Stomach smooth muscle (tissue), 2 donors: ENCODE results near the gene SMIM36.
"Not testable (repeated sequence)": the region's sequence is repeated elsewhere in the genome, so short reads cannot be mapped to it uniquely, and the experiment has no call there.

Source experiments
- H3K27ac ChIP-seq: one replicate; pipeline ENCODE4 v1.7.0; 2013; ENCODE audit warnings: mild to moderate bottlenecking, low read length, inconsistent platforms
- H3K27me3 ChIP-seq, 2 donors: one replicate each; pipeline ENCODE4 v1.7.0; 2013; ENCODE audit warnings: low read length in 2 of 2; ENCODE audit not compliant: insufficient read depth in 2 of 2, control insufficient read depth in 1 of 2
- H3K36me3 ChIP-seq, 2 donors: one replicate each; pipeline ENCODE4 v1.7.0; 2013; ENCODE audit warnings: low read length in 2 of 2; ENCODE audit not compliant: control insufficient read depth in 2 of 2, insufficient read depth in 2 of 2
- H3K4me1 ChIP-seq: one replicate; pipeline ENCODE4 v1.7.0; 2013; ENCODE audit warnings: low read length; ENCODE audit not compliant: control insufficient read depth, insufficient read depth
- H3K4me3 ChIP-seq, 2 donors: one replicate each; pipeline ENCODE4 v1.7.0; 2013; ENCODE audit warnings: low read length in 2 of 2
- H3K9ac ChIP-seq, 2 donors: one replicate each; pipeline ENCODE4 v1.7.0; 2013; ENCODE audit warnings: low read length in 2 of 2, mild to moderate bottlenecking in 1 of 2
- H3K9me3 ChIP-seq, 2 donors: one replicate each; pipeline ENCODE4 v1.7.0; 2013; ENCODE audit warnings: low read length in 2 of 2; ENCODE audit not compliant: control insufficient read depth in 2 of 2
- donor health status: healthy.
- donor health status: Pancreatic carcinoma.

SMIM36 gene

DNA sequence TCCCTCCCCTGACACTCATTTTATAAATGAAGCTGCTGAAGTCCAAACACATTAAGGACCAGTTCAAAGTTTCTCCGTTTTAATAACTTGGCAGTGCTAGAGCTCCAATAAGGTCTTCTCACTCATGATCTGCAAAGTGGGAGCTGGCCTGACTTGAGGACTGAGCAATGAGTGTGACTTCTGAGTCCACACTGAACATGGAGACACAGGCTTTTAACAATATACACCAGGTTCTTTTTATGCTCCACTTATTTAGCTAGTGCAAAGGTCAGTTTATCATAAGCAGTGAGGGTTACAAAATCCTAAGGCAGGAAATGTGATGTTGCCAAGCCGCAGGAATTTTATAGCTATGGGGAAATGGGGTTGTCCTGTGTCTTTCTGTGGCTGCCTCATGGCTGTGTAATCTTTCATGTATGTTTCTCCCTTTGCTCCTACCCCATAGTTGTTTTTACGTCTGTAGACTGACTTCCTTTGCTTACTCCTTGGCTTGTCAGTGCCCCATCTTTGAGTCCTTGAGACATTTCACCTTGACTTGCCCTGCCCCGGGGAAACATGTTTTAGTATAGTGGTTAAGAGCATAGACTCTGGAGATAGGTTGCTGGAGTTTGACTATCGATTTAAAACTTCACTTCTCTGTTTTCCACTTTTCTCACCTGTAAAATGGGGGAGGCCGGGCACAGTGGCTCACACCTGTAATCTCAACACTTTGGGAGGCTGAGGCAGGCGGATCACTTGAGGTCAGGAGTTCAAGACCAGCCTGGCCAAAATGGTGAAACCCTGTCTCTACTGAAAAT, 77.4 kb downstream of the SMIM36 start:
- H3K27me3 ChIP-seq: no peaks in the 10 kb centered on the region
- peaks cover 14% of the 10 kb centered on the region for H3K4me1 ChIP-seq
- H3K27ac ChIP-seq: peak overlapping the region; percentile 25
- H3K9me3 ChIP-seq: no peaks in the 10 kb centered on the region
- no peak overlapping the region for H3K9ac ChIP-seq
- H3K36me3 ChIP-seq: no peaks in the 10 kb centered on the region
- H3K4me3 ChIP-seq: no peak overlapping the region

DNA sequence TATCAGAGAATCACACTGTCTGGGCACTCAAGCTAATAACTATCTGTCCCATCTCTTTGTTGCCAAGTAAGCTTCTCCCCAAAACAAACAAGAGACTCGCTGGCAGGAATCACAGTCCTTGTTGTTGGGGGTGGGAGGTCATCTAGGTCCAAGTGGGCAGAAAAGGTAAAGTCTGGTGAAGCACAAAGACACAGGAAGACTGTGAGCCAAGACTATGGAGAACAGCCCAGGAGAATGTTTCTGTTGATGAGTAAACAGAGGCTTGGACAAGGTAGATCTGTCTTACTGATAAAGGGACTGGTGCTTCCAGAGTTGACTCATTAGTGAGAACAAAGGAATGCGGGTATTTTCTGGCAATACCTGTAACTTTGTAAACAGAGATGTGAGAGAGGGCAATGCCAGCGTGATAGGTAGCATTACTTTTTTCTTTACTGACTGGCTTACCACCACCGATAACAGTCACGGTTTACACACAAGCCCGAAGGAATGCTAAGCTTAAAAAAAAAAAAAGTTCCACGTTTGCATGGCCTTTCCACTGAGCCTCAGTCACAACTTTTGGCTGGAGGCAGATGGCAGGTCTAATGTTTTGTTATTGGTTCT, 78.1 kb downstream of the SMIM36 start:
- H3K27me3 ChIP-seq: no peaks in the 10 kb centered on the region
- H3K9me3 ChIP-seq: no peaks in the 10 kb centered on the region
- no peaks in the 10 kb centered on the region for H3K36me3 ChIP-seq
- H3K4me3 ChIP-seq: no peak overlapping the region
- H3K9ac ChIP-seq: no peak overlapping the region
- H3K27ac ChIP-seq: peak overlapping the region; percentile 25
- H3K4me1 ChIP-seq: peaks cover 14% of the 10 kb centered on the region

DNA sequence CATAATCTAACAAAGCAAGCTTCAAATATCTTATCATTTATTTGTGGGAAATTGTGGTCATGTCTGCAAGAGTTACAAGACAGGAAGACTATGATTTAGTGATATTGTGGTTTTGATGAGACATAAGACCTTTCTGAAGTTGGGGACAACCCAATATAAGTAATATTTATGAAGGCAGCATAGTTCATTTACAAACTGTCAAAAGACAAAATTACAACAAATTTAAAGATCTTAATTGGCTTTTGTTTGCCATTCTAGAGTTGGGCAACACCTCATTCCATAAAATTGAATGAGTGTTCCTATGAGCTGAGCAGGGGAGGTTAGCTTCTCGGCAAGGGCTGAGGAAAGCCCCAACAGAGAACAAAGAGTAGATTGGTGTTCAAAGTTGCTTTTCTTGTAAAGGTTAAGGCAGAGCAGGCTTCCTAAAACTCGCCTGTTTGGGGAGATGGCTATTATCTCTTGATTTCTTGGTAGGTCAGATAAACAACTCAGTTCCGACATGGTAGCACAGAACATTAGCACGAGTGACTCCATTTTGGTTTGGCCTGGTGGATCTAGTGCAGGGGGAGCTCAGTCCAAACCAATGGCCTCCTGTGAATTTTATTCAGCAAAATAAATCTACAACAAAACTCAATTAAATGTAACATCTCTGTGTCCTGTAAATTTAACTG, 78.8 kb downstream of the SMIM36 start:
- no peaks in the 10 kb centered on the region for H3K9me3 ChIP-seq
- H3K36me3 ChIP-seq: no peaks in the 10 kb centered on the region
- H3K9ac ChIP-seq: no peak overlapping the region
- H3K4me1 ChIP-seq: peaks cover 14% of the 10 kb centered on the region
- no peak overlapping the region for H3K4me3 ChIP-seq
- H3K27me3 ChIP-seq: no peaks in the 10 kb centered on the region
- H3K27ac ChIP-seq: no peak overlapping the region

DNA sequence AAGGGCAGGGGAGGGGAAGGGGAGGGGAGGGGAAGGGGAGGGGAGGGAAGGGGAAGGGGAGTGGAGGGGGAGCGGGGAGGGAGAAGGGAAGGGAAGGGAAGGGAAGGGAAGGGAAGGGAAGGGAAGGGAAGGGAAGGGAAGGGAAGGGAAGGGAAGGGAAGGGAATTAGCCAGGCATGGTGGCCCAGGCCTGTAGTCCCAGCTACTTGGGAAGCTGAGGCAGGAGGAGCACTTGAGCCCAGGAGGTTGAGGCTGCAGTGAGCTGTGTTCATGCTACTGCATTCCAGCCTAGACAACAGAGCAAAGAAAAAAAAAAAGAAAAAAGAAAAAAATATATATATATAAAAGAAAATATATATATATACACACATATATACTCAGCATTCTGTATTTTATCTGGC, 79.3 kb downstream of the SMIM36 start:
- not testable (repeated sequence) for H3K4me3 ChIP-seq, H3K27me3 ChIP-seq, H3K27ac ChIP-seq, H3K9ac ChIP-seq, H3K36me3 ChIP-seq, H3K9me3 ChIP-seq
- peaks cover 14% of the 10 kb centered on the region for H3K4me1 ChIP-seq

DNA sequence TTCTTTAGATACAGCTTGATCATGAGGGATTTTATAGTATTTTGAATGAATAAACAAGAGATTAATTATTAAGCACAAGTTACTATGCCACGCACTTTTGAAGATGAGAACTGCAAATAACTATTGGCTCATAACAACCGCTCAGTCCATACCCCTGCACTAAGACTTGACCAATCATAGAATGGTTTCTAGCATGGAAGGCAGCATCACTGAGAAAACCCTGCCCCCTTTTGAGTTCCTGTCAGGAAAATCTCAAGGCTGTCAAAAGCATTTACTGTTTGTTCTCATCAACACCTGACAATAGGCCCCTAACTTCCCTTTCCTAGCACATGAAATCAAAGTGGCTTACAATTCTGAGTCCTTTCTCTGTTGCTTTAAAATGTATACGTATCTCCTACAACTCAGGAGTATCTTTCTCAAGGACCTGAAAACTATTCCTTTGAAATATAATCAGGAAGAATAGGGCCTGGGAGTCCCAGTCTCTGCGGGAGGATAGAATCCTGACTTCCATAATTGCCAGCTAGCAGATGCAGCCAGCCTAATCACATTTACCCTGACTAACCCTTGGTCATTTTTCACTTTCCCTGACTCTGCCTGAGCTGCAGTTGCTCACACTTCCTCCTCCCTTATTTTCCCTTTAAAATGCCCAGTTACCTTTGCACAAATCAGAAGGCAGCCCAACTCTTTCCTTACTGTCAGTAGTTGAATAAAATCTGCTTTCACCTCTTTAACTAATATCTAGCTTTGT, 80.5 kb downstream of the SMIM36 start:
- no peaks in the 10 kb centered on the region for H3K9me3 ChIP-seq
- no peak overlapping the region for H3K27ac ChIP-seq
- no peak overlapping the region for H3K4me3 ChIP-seq

DNA sequence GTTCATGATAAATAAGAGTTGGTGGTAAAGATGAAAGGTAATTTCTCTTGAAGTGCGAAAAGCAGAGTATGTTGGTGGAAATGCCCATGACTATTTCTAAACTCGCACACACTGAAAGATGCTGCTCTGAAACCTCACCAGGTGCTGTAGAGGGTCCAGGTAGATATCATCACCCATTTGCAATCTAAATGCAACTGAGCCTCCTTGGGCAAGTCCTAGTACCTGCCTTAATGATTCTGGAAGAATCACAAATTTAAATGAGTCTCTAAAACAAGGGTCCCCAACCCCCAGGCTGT, 83.7 kb downstream of the SMIM36 start:
- Histone ChIP-seq H3K4me1 (peaks cover 2% of the 10 kb centered on the region), H3K4me3 (no peak overlapping the region), H3K27me3 (no peaks in the 10 kb centered on the region), H3K9me3 (no peaks in the 10 kb centered on the region), H3K9ac (no peak overlapping the region), H3K36me3 (no peaks in the 10 kb centered on the region), H3K27ac (no peak overlapping the region)

More for the DNA sequence above, 80.5 kb downstream of the SMIM36 start:
- H3K27me3 ChIP-seq: no peaks in the 10 kb centered on the region
- peaks cover 14% of the 10 kb centered on the region for H3K4me1 ChIP-seq
- H3K36me3 ChIP-seq: no peaks in the 10 kb centered on the region
- no peak overlapping the region for H3K9ac ChIP-seq

DNA sequence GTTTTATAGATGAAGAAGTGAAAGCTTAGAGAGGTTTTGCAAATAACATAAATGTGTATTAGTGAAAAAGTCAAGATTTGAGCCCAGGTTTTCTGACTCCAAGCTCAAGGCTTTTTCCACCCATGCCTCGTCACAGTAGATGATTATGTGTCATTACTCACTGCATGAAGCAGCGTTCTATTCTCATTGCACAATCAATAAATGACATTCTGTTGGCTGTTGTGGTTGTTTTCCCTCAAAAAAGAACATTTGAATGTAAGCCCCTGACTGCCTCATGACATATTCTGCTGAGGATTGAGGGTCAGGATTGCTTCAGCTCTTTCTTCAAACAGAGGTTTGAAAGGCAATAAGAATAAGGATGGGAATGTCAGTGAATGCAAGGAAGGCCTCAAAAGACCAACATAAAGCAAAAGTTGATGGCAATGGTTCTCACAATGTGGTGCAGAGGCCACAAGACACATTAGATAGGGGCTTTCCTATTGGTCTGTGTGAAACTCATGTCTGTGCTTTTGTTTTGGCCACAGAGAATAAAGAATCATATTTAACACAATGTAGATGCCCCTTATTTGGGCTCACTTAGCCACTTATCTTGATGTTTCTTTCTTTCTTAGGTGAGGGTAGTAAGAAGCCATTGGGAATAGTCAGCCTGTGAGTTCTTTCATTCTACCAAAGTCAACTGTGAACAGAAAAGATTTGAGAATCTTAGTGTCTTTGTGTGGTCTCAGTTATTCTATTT, 84.2 kb downstream of the SMIM36 start:
- H3K36me3 ChIP-seq: no peaks in the 10 kb centered on the region
- H3K9me3 ChIP-seq: no peaks in the 10 kb centered on the region
- no peaks in the 10 kb centered on the region for H3K4me1 ChIP-seq
- H3K27ac ChIP-seq: no peak overlapping the region
- no peak overlapping the region for H3K4me3 ChIP-seq
- no peaks in the 10 kb centered on the region for H3K27me3 ChIP-seq
- no peak overlapping the region for H3K9ac ChIP-seq

DNA sequence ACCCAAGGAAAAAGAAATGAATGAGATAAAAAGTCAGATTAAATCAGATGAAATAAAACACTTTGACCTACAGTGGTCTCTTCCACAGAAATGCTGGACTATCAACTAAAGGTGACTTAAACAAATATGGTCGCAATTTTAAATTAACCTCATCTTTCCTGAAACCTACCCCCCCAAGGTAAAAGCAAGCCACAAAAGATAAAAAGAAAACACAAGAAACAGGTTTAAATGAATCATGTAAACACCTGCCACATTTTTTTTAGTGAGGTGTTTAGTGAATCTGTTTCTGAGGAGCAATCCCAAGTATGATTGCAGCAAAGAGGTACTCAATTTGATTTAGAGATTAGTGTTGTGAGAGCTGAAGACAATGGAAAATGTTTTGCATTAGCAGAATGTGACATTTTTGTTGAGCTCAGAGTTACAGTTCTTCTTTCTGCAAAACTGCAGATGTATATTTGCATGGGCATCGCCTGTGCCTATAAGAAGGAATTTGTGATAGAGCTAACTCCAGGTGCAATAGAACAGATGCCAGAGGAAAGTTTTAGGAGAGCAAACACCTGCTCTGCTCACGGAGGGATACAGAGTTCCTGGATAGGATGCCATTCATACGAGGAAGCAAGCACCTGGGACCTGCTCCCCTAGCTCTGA, 86.2 kb downstream of the SMIM36 start:
- Histone ChIP-seq H3K4me1 (peaks cover 4% of the 10 kb centered on the region), H3K4me3 (no peak overlapping the region)

DNA sequence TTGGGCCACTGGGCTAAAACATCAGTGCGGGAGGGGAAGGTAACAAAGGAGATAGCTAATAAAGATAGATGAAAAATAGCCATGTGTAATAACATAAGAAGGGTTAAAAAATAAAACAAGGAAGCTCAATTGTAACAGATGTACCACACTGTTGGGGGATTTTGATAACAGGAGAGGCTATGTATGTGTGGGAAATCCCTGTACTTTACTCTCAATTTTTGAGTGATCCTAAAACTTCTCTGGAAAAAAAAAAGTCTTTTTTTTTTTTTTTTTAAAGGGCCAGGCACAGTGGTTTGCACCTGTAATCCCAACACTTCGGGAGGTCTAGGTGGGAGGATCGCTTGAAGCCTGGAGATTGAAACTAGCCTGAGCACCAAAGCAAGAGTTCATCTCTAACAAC, 87.7 kb downstream of the SMIM36 start:
- no peaks in the 10 kb centered on the region for H3K27me3 ChIP-seq
- H3K9ac ChIP-seq: no peak overlapping the region
- H3K4me3 ChIP-seq: no peak overlapping the region
- peaks cover 4% of the 10 kb centered on the region for H3K4me1 ChIP-seq
- no peaks in the 10 kb centered on the region for H3K36me3 ChIP-seq
- H3K9me3 ChIP-seq: no peaks in the 10 kb centered on the region
- no peak overlapping the region for H3K27ac ChIP-seq

More for the DNA sequence above, 86.2 kb downstream of the SMIM36 start:
- H3K9ac ChIP-seq: no peak overlapping the region
- H3K9me3 ChIP-seq: no peaks in the 10 kb centered on the region
- no peak overlapping the region for H3K27ac ChIP-seq
- H3K27me3 ChIP-seq: no peaks in the 10 kb centered on the region
- no peaks in the 10 kb centered on the region for H3K36me3 ChIP-seq

DNA sequence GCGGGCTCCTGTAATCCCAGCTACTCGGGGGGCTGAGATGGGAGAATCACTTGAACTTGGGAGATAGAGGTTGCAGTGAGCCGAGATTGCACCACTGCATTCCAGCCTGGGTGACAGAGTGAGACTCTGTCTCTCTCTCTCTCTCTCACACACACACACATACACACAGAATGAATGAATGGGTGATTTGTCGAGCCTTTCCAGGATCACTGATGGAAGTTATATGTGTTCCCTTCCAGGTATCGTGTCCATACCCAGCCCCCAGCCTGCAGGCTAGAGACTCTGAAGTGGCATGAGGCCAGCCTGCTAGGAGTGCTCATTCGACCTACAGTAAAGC, 88.5 kb downstream of the SMIM36 start:
- not testable (repeated sequence) for H3K4me1 ChIP-seq, H3K27me3 ChIP-seq, H3K4me3 ChIP-seq, H3K36me3 ChIP-seq, H3K9me3 ChIP-seq, H3K9ac ChIP-seq, H3K27ac ChIP-seq
